GM18861 (cell line): ENCODE results near the gene SLX4IP.

Experiments
- ATAC-seq: cut with Tn5 transposase; IDR thresholded peaks from one replicate; pipeline ENCODE4 v1.9.1; 2021; ENCODE audit not compliant: unreplicated experiment

SLX4IP gene

DNA sequence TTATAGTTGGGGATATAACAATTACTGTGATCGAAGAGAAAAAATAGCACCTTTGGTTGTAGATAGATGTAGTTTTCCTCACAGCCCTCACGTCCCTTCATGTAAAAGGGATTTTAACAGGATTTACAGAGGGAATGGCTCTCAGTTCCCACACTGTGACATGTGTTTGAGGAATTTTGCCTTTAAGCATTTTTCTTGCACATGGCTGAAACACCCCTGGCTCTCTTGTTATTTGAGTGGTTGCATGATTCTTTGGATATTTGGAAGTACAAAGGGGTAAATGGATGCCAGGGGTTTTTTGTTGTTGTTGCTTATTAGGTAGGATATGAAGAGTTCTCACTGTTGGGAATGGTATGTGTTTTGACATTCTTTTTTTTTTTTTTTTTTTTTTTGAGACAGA lies 190.5 kb downstream of the SLX4IP start:
- ATAC-seq, result no peak

DNA sequence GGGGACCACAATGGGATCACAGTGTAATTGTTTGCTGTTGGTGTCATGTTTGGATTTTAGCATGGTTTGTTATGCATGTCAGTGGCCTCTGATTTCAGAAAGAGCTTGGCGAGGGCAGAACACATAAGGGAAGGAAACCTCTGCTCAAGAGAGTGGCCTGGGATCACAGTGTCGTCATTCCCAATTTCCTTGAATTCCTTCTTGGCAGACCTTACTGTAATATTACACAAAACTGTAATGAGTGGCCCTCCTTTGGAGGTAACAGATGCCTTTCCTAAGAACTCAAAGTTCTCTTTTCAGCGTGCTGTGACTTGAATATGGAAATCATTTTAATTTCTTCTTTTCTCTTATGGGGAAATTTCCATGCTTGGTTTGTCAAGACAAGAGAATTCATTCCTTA lies 191.8 kb downstream of the SLX4IP start:
- no peak for ATAC-seq

DNA sequence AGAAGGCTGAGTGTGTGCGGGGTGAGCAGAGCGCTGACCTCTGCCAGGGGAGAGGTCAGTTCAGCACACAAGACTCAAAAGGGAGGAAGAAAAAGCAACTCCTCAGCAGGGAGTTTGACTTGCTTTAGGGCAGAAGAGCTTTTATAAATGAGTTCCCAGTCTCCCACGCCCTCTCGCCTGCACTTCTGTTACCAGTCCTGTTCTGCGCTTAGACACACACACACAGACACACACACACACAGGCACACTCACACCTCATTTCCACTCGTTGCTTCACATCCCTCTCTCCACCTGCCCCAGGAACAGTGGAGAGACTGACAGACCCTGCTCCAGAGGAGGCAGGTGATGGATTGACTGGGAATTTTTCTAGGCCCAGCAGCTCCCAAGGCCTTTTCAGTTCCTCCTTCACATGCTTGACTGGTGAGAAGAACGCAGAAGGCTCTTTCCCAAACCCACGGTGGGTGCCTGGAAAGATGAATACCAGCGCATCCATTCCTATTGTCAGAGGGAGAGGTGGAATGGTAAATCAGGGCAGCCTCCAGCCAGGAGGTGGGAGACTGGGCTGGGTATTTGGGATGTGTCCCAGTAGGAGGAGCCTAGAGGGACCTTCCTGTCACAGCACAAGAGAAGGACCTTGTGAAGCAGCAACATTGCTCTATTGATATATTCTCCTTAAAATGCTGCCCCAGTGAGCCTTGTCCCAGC lies 195.0 kb downstream of the SLX4IP start:
- no peak for ATAC-seq

DNA sequence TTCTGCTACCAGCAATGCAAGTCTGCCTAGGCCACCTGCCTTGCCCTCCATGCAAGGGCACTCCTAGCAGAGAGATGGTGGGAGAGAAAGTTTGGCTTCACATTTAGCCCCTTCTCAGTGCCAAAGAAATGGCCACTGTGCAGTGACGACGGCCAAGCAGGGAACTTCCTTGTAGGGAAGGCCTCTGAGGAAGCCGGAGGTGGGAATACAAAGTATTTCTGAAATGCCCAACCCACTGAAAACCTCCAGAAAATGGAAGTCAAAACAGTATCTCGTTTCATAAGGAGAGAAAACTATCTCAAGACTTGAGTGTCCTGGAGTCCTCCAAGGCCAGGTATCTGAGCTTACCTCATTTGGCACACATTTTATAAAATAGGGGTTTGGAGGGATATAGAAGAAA lies 196.0 kb downstream of the SLX4IP start:
- ATAC-seq, result no peak

DNA sequence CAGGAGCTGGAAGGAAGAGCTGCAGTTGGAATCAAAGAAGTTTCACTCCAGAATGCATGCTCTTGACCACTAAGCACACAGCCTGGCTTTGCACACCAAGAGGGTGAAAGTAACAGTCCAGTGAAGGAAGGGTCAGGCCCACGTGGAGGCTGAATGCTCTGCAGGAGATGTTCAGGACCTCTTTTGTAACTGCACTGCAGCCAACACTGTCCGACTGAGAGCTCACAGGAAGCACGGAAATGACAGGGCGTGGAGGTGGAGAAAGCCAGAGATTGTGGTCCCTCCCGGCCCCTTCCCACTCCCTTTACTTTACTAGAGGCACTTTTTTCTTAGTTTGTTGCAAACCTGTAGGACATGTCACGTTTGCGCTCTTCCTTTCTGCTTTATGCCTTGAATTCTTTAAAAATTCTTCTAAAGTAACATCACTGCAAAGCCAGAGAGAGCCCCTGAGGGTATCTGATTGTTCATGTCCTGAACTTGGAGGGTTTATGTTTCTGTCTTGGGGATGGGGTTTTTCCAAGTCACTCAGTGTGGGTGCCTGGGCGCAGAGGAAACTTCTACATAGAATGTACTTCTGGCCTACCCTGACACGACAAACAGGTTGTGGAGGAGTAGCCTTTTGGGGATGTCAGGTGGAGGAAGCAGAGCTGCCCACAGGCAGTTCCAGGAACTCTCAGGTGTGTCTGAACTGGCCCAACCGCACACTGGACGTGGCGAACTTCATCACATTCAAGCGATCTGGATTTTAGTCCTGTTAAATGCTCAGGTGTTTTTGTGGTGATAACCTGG lies 197.8 kb downstream of the SLX4IP start:
- no peak for ATAC-seq

DNA sequence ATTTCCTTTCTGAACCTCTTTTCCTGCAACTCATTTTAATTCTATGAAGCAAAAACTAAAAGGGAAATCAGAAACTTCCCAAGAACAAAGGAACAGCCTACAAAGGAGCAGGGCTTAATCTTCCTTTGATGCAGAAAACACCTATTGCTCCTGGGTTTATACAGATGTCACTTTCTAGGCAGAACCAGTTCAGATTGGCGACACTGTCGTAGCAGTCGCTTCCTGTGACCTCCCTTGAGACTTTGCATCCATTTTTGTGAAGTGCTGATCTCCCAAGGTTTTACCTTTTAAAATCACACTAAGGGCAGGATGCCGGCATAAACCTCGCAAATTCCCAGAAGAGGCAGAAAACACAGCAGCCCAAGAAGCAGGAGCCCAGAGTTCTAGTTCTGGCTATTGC lies 198.6 kb downstream of the SLX4IP start:
- no peak for ATAC-seq

DNA sequence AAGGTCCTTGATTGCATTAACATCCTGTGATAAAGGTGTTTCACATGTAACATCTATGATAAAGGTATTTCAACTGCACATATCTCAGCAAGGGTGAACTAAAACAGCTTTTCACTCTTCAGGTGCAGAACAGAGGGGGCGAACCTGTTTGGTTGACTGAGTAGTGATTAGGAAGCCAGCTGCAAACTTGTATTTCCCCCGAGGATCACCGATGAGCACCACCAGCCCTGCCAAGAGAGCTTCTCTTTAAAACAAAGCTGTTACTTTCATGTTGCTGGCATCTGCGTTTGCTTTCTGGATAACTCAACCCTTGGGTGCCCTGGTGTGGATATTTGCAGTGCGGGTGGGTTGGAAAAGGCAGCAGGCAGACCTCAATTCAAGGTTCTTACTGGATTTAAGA lies 199.1 kb downstream of the SLX4IP start:
- no peak for ATAC-seq

DNA sequence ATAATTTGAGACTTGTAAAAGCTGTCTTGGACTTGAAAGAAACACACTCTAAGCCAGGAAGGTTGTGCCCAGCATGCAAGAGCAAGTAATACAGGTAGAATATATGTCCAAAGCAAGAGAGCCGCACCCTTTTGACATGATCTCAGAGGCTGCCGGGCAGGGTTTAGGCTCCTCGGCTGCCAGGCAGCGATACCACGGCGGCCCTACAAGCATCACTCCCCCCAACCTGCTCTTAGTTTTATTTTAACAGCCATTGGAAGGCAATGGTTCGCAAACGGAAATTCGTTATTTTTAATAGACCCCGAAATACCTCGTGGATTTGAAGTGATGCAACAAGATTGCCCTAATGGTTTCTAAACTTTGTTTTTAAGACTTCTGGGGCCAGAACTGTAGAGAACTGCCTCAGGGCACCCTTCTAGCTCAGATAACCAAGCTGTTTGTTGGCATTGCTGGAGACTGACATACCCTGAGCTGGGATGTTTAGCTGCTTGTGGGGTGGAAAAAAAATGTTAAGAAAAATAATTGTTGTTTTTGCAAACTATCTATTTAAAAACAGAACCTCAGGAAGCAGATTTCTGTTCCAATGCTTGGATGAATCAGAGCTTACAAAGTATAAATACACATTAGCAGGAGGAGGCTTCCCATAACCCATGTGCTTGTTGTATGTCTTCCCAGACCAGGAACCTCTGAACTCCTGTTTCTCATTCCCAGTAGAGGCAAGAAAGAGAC lies 199.7 kb downstream of the SLX4IP start:
- no peak for ATAC-seq

DNA sequence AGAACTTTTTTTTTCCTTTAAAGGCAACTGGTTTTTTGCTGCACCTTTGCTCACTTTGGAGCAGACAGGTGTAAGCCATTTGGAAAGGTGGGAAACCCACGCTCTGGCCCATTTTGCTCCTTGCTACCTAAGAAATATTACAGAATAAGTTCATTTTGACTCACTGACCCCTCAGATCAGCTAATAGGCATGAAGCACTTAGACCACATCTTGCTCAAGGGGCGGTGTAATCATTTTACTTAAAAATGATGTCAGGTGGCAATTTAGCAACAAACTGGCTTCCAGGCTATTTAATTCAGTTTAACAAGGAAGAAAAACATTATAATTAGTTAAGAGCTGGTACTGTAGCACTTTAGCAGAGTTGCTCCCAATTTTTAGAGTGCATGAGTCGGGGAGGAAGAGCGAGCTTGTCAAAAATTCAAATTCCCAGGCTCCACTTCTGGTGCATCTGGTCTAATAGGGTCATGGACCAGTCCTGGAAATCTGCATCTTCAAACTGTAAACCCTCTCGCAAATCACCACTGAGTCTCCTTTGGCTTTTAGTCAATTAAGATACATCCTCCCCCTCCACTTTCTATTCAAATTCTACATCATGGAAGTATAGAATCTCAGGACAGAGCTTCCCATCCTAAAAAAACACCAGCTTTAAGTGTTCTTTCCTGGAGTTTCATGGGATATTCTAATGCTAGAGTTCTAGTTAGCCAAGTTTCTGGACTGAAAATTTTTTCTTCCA lies 200.5 kb downstream of the SLX4IP start:
- ATAC-seq, result no peak

DNA sequence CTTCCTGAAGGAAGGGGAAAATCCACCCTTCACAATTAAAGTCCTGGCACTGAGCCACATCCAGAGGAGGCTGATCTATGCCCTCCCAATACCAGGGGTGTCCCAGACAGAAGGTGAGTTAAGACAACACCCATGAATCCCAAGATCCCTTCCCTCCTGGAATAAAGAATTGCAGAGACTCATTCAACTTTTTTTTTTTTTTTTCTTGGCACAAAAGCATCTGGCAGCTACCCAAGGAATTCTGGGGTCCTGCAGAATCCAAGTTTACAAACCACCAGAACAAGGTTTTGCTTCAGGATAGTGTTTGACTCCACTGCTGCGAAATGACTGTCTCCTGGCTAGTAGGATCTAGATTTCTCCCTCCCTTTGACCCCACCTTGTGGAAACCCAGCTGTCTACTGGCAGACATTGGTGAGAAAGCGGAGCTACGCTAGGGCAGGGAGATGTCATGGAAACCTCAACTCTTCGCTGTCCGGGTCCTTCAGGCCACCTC lies 201.3 kb downstream of the SLX4IP start:
- ATAC-seq, result no peak

DNA sequence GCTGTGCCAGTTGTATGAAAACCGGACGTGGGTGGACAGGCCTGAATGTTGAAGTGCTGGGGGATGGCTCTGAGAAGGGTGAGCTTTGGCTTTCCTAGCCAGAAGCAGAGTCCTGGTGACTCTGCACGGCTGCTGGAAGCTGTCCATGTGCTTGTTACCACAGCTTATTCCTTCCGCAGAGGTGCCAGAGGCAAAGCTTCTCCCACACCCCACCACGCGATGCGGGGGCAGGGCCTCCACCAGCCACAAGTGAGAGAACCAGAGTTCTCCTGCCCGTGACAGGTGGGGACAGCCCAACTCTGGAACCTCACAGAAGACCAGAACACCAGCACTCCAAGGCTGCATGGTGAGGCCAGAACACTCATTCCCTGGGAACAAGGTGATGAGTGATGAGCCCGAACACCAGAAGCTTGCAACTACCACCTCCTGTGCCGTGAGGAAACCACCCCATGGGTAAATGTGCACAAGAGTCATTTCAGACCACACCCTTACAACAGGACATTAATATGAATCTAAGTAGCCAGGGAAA lies 202.0 kb downstream of the SLX4IP start:
- ATAC-seq, result no peak

DNA sequence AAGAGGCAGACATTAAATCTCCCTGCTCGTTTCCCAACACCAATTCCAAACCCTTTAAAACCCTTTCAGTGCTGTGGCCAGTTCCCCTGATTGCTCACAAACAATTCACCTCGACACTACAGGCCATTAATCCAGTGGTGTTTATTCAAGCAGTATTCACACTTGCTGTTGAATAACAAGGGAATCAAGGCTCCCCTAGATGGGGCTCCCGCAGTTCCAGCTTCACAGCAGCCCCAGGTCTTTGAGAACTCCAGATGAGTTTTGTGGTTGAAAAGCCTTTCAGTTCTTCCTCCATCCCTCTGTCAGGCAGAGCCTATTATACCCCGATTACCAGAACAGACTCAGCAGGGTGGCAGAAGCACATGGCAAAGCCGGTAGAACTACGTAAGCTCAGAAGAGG lies 202.5 kb downstream of the SLX4IP start:
- no peak for ATAC-seq

DNA sequence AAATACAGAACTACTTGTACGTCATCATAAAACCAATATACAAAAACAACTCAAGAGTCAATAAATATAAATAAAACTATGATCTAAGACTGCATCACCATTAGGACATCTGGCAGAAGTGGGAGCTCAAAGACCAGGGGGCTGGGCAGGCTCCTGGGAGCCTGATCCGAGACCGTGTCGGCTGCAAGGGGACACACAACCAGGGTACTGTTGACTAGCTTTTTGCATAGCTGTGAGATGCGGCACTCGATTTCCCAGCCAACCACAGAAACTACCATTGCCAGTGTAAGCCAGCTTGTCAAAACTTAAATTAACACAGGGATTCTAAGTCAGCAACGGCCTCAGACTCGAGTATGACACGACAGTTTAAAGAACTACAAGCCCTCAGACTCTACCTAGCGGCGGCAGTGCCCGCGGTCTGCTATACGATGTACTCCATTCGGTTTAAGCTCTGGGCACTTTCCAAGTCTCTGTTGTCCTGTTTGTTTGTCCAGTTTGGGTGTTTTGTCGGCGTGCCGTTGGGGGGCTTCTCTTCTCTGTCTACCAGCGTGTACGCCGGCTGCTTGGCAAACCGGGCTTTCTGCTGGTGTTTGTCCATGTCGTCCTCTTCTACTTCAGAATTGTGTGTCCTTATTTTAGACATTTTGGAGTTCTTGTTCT lies 204.1 kb downstream of the SLX4IP start:
- ATAC-seq, result no peak

DNA sequence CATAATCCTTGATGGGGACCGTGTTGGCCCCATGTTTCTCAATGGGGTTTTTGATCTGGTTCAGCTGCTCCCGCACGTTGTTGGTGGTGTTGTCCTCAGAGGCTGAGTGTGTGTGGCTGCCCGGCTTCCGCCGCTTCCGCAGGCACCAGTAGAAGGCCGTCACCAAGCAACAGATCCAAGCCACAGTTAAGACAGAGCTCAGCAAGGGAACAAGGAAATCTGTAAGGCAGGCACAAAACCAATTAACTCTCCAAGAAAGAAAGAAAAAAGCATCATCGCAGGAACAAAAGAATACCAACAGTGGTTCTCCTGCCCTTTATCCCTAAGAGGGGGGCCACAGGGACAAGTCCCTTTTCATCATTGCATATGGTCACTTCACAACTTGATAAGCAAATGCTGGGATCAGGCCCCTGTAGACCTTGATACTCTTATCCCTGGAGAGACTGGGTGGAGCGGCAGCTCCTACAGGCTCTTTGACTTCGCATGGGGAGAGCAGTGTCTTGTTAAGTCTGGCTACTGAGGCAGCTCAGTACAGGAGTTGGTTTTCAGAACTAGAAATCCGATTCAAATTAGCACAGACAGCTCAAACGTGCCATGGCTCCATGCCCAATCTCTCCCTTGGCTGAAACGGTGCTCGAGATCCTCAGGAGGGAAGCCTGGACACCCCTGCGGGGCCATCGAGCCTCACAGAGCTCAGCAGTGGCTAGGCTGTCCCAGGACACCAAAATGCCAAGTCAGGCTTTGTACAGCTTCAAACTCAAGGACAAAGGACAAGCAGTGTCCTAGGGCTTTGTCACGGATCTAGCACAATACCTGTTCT lies 204.8 kb downstream of the SLX4IP start:
- no peak for ATAC-seq

DNA sequence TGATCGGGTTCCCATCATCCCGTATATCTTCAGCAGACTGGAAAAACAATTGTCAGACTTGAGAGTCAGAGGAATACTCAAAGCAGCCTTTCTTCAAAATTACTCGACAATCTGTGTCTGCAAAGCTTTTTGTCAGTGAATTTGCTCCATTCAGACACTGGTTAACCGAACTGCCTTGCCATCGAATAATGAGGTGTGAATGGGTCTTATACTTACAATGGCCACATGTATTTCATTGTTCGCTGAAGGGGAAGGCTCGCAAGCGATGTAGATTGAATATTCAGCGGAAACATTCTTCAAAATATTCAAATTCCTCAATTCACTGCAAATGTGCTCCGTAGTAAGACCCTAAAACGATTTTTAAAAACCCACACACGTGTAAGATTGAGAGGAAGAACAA lies 205.8 kb downstream of the SLX4IP start:
- ATAC-seq, result no peak

DNA sequence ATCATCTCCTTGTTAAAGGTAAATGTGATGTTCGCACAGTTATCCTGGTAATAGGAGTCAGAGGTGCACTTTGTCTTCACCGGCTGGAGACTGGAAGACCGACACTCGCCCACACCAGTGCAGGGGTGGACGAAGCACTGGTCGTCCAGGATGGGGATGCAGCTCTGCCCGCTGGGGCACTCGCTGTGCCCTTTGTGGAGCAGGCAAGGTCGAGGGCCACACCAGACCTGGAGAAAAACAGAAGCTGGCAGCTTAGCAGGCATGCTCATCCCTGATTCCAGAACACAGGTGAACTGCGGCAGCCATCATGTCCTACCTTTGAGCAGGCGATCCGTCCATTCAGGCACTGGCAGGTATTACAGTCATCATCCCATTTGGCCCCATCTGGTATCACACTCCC lies 206.4 kb downstream of the SLX4IP start:
- no peak for ATAC-seq

DNA sequence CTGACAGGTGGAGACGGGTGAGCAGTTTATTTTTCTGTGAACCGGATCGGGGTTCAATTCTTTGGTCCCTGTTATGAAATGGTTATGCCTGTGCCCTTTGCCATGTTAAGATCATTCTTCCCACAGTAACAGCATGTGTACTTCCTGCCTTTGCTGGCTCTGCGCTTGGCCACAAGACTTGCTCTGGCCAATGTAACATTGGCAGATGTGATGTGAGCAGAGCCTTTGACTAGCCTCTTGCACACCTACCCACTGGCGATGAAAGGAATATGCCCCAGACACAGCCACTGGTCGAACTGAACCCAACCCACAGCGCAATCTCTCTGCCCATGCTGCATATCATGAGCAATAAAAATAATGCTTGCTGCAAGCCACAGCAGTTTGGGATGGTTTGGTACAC lies 206.8 kb downstream of the SLX4IP start:
- no peak for ATAC-seq

DNA sequence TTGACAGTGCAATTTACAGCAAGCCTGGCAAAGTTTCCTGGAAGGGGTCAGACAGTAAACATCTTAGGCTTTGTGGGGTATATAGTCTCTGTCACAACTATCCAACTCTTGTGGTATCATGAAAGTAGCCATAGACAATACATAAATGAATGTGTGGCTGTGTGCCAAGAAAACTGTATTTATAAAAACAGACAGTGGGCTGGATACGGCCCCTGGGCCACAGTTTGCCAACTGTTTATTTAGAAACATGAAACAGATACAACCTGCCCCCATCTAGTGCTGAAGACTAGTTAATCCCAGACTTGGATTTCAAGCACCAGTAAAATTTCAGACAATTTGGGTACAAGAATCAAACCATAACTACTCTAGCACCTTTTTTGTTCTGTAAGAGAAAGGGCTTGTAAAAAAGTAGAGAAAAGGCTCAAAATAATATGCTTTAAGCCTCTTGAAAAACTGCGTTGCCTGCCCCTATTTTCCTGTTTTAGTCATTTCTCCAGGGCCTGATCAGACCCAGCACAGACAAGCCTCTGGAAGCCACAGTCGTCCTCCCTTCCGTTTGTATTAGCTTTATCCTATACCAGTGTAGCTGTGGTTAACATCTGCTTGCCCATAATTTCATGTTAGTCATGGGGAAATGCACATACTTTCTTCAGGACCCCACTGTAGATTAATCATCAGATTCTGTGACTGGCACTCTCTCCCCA lies 207.9 kb downstream of the SLX4IP start:
- ATAC-seq, result no peak

DNA sequence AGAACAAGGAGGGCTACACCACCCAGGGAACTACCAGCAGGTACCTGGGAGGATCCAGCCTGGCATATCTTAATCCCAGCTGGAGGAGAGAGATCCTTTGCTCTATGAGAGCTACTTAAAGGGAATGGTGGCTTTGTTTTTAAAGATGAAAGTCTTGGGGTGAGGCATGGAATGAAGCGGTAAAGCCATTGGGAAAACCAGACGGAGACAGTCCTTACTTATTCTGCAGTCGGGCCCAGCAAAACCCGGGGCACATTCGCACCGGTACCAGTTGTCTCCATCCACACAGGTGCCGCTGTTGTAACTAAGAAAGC lies 208.4 kb downstream of the SLX4IP start:
- no peak for ATAC-seq
